Measurements from ENCODE around the gene CAD.

- TF ChIP-seq CTCF (conservative IDR thresholded peaks at IDR 0.05 in 1 of 2, IDR thresholded peaks at IDR 0.05 in 1 of 2; ENCODE audit: extremely low read depth in 1 of 2, insufficient read depth in 1 of 2, low read depth in 1 of 2, low read length in 2 of 2): no peak
- no peak for TF ChIP-seq EZH2 (IDR thresholded peaks at IDR 0.05; ENCODE audit: borderline replicate concordance, low read length)
These were observed 54.6 kb downstream of the CAD start for GRCh38 chr2:27271631-27272340.

Measured in mammary epithelial cell (primary cell).